Sciatic nerve (tissue), 2 donors: ENCODE data around the gene KLB. TPM values are rescaled to one million over a fixed set of nuclear protein-coding genes. Genes with fewer than 3 reads are reported as not detected.
"Not testable (repeated sequence)": the region's sequence is repeated elsewhere in the genome, so short reads cannot be mapped to it uniquely, and the experiment has no call there.

Experiments
- ATAC-seq: fragments of 200-7000 bp; cut with Tn5 transposase; one replicate; pipeline ENCODE4 v1.9.1; 2020; ENCODE audit warnings: mild to moderate bottlenecking, moderate library complexity
- DNase-seq: peaks from one replicate; pipeline ENCODE4 v3.0.0-alpha.2; 2020; ENCODE audit warnings: low spot score
- intact Hi-C: fragments of 100-400 bp; cut with DNase I; formaldehyde crosslinking; loops from one replicate; pipeline ENCODE4 v1.14.2; 2022
- total RNA-seq: library from RNA; stranded (reverse); fragmentation: NEBNext Ultra II Directional; extraction: Animal tissue kit (Norgen Biotek cat#: 25700); gene quantifications from one replicate; pipeline ENCODE4 v1.2.1, GENCODE V29; 2021
- donor health status: DM: no; HTN: no; CAD: no.
- donor health status: DM: no; HTN: no; CAD: no.

Gene KLB
- total RNA-seq, 1 donor from 2014 or later: 1.2 TPM

GRCh38 chr4:39415678-39416283 is 9.1 kb downstream of the KLB start:
- peak; percentile 53 for ATAC-seq
- intact Hi-C loops: no loop called here
- DNase-seq: no peak

GRCh38 chr4:39422247-39422646 is 15.5 kb downstream of the KLB start:
- intact Hi-C loops: no loop called here
- DNase-seq (no peak), ATAC-seq (no peak)

GRCh38 chr4:39425297-39425696 is 18.6 kb downstream of the KLB start:
- DNase-seq, intact Hi-C loops, ATAC-seq: not testable (repeated sequence)

GRCh38 chr4:39426728-39427127 is 20.0 kb downstream of the KLB start:
- intact Hi-C loops: no loop called here
- DNase-seq (no peak), ATAC-seq (no peak)

GRCh38 chr4:39427520-39428114 is 20.9 kb downstream of the KLB start:
- ATAC-seq (no peak), DNase-seq (no peak)
- intact Hi-C loops: no loop called here

- intact Hi-C loops: no loop called here
- DNase-seq (no peak), ATAC-seq (no peak)
These were observed 23.0 kb downstream of the KLB start for GRCh38 chr4:39429476-39430334.

GRCh38 chr4:39433878-39434492 is 27.3 kb downstream of the KLB start:
- ATAC-seq (no peak), DNase-seq (no peak)
- intact Hi-C loops: no loop called here

GRCh38 chr4:39435659-39436563 is 29.2 kb downstream of the KLB start:
- ATAC-seq: peak; percentile 44
- intact Hi-C loops: no loop called here
- no peak for DNase-seq

- DNase-seq: no peak
- intact Hi-C loops: no loop called here
These were observed 34.9 kb downstream of the KLB start for GRCh38 chr4:39441593-39441992.

GRCh38 chr4:39442998-39443397 is 36.3 kb downstream of the KLB start:
- DNase-seq: no peak
- intact Hi-C loops: no loop called here
- ATAC-seq: no peak

More at GRCh38 chr4:39441593-39441992, 34.9 kb downstream of the KLB start:
- ATAC-seq: no peak

GRCh38 chr4:39446483-39446841 is 39.7 kb downstream of the KLB start:
- intact Hi-C loops: no loop called here
- ATAC-seq (no peak), DNase-seq (no peak)

- DNase-seq (peak; percentile 70), ATAC-seq (peak; percentile 84)
- intact Hi-C loops: no loop called here
These were observed 40.3 kb downstream of the KLB start for GRCh38 chr4:39446842-39447573.

GRCh38 chr4:39450618-39451017 is 43.9 kb downstream of the KLB start:
- DNase-seq (no peak), ATAC-seq (no peak)
- intact Hi-C loops: no loop called here

GRCh38 chr4:39451423-39452023 is 44.8 kb downstream of the KLB start:
- DNase-seq (no peak), ATAC-seq (no peak)
- intact Hi-C loops: no loop called here

GRCh38 chr4:39452153-39452859 is 45.6 kb downstream of the KLB start:
- intact Hi-C loops: no loop called here
- no peak for DNase-seq
- no peak for ATAC-seq

GRCh38 chr4:39452860-39453587 is 46.3 kb downstream of the KLB start:
- intact Hi-C loops: no loop called here
- ATAC-seq: no peak

GRCh38 chr4:39453738-39454137 is 47.0 kb downstream of the KLB start:
- intact Hi-C loops: no loop called here
- no peak for DNase-seq
- ATAC-seq: no peak

More at GRCh38 chr4:39452860-39453587, 46.3 kb downstream of the KLB start:
- DNase-seq: no peak
